T-cell (primary cell): Measurements from ENCODE around the gene MSL3. TPM values are rescaled to one million over a fixed set of nuclear protein-coding genes. Genes with fewer than 3 reads are reported as not detected.

Experiments used
- ATAC-seq, 4 experiments: fragments of 200-7000 bp in 3 of 4; fragments of 150-1000 bp in 1 of 4; cut with Tn5 transposase; replicated peaks in 1 of 4; 1 replicate in 3 of 4; 2 replicates in 1 of 4; pipeline ENCODE4 v1.10.0; 2021; ENCODE audit warnings: moderate library complexity in 3 of 4, mild to moderate bottlenecking in 2 of 4, moderate number of reproducible peaks in 1 of 4
- CTCF ChIA-PET, 2 donors: fragments of 300-600 bp; sonication (Branson Sonifier 250); formaldehyde crosslinking; loops; one replicate each; lab custom pipeline; 2022; ENCODE audit warnings: antibody characterized with exemption in 2 of 2; lab: Charles Lee
- POLR2A ChIA-PET, 2 donors: fragments of 300-600 bp; sonication (Branson Sonifier 250); formaldehyde crosslinking; loops; one replicate each; lab custom pipeline; 2022; ENCODE audit warnings: antibody characterized with exemption in 2 of 2; lab: Charles Lee
- DNase-seq, 35 experiments: peaks; one replicate each; pipeline versions ENCODE4 v3.0.0 to v3.0.0-alpha.2; 2013 to 2023
- H3K27ac ChIP-seq: one replicate; pipeline ENCODE4 v1.5.1; 2013; ENCODE audit warnings: low read length
- H3K27me3 ChIP-seq, 2 experiments: replicated peaks in 1 of 2; 1 replicate in 1 of 2; 2 replicates in 1 of 2; pipeline versions ENCODE4 v1.6.1 to v1.7.0; 2013; ENCODE audit warnings: low read length in 1 of 2, mixed read lengths in 1 of 2; ENCODE audit not compliant: control insufficient read depth in 2 of 2, insufficient read depth in 2 of 2; ENCODE audit errors: extremely low read depth in 1 of 2
- H3K36me3 ChIP-seq, 2 donors: 1 replicate in 1 of 2; 2 replicates in 1 of 2; pipeline versions ENCODE4 v1.6.1 to v1.7.0; 2013; ENCODE audit warnings: low read length in 1 of 2; ENCODE audit not compliant: control insufficient read depth in 2 of 2, insufficient read depth in 1 of 2; ENCODE audit errors: extremely low read depth in 1 of 2
- H3K4me1 ChIP-seq, 2 experiments: 1 replicate in 1 of 2; 2 replicates in 1 of 2; pipeline versions ENCODE4 v1.6.1 to v1.7.0; 2013; ENCODE audit warnings: low read length in 2 of 2, mixed read lengths in 1 of 2; ENCODE audit not compliant: insufficient read depth in 2 of 2, control insufficient read depth in 1 of 2; ENCODE audit errors: extremely low read depth in 1 of 2
- H3K4me3 ChIP-seq, 2 donors: 1 replicate in 1 of 2; 2 replicates in 1 of 2; pipeline versions ENCODE4 v1.5.1 to v1.7.0; 2013; ENCODE audit warnings: mild to moderate bottlenecking in 2 of 2, low read length in 1 of 2, moderate library complexity in 1 of 2; ENCODE audit not compliant: control insufficient read depth in 1 of 2; ENCODE audit errors: extremely low read depth in 1 of 2
- H3K9me3 ChIP-seq: 2 replicates; pipeline ENCODE4 v1.7.0; 2013
- H3K27ac Mint-ChIP-seq, 2 donors: one replicate each; pipeline ENCODE4 v1.8.0; 2020 to 2021; ENCODE audit warnings: mild to moderate bottlenecking in 2 of 2, mixed read lengths in 2 of 2
- H3K27me3 Mint-ChIP-seq, 2 donors: one replicate each; pipeline ENCODE4 v1.8.0; 2021 to 2022; ENCODE audit warnings: mixed read lengths in 2 of 2
- H3K36me3 Mint-ChIP-seq: one replicate; pipeline ENCODE4 v1.8.0; 2021; ENCODE audit warnings: mixed read lengths
- H3K4me1 Mint-ChIP-seq, 3 donors: one replicate each; pipeline ENCODE4 v1.8.0; 2020 to 2022; ENCODE audit warnings: mixed read lengths in 3 of 3, mild to moderate bottlenecking in 1 of 3
- H3K4me3 Mint-ChIP-seq, 3 donors: one replicate each; pipeline ENCODE4 v1.8.0; 2020 to 2022; ENCODE audit warnings: mild to moderate bottlenecking in 3 of 3, mixed read lengths in 3 of 3, moderate library complexity in 3 of 3
- H3K9me3 Mint-ChIP-seq, 3 donors: one replicate each; pipeline ENCODE4 v1.8.0; 2020 to 2022; ENCODE audit warnings: mixed read lengths in 3 of 3
- WGBS: methylation state at CpG from one replicate; pipeline ENCODE4 v1.1.5; 2013; ENCODE audit warnings: missing lambda C conversion rate; ENCODE audit not compliant: insufficient coverage; 5-methylcytosine and 5-hydroxymethylcytosine counted together
- total RNA-seq, 35 experiments: library from RNA in 6 of 35; stranded (reverse) in 6 of 35; fragments of 120-200 nt in 1 of 35; gene quantifications; one replicate each; pipeline versions ENCODE4 v1.2.1 to v1.2.4 and lab custom pipeline; 2013 to 2026

Gene MSL3
- total RNA-seq, 5 donors from 2014 or later (not counting 1 experiment from before 2014, with no cell fraction given) = 109 to 140 (median 133) TPM

DNA sequence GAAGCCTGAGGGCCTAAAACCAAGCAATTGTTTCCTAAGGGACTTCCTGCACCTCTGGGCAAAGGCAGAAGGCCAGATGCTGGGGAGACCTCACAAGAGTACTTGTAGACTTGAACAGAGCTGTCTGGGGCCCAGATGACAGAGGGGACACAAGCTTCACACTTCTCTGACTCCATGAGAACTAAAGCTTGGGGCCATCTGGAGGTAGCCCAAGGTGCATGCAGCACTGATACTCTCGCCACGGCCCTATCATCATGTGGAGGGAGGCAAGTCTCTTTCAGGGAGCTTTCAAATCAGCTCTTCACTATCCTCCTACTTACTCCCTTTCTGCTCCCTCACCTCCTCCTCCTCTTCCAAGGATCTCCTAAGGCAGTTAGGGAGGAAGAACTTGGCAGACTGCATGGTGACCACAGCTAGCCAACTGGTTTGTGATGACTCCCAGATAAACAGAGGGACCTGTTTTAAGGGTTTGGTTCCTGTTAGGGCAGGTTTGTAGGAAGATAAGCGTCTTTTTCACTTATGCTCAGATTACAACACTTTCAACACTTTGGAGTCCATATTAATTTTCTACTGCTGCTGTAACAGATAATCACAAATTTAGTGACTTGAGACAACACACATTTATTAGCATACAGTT, 23.8 kb downstream of the MSL3 start:
- ChIA-PET POLR2A (no interaction called here), CTCF (interaction anchor here in 1 of 2 donors (0.6 kb wide), 1 partner anchor 255 kb away, joined by 3 read pairs; no protein-coding TSS in a partner anchor)
- no peak overlapping the region for H3K27ac ChIP-seq
- Mint-ChIP-seq H3K27ac (no peak overlapping the region), H3K4me3 (no peak overlapping the region), H3K36me3 (peaks cover 18% of the 10 kb centered on the region), H3K27me3 (no peaks in the 10 kb centered on the region), H3K9me3 (no peaks in the 10 kb centered on the region), H3K4me1 (peaks cover 4 to 7% (median 6%) of the 10 kb centered on the region in 3 donors)
- ATAC-seq (no peak), DNase-seq (no peak)
- no peaks in the 10 kb centered on the region for H3K9me3 ChIP-seq
- no peak overlapping the region for H3K4me3 ChIP-seq
- H3K36me3 ChIP-seq = no peaks in the 10 kb centered on the region
- H3K27me3 ChIP-seq = no peaks in the 10 kb centered on the region
- H3K4me1 ChIP-seq = no peaks in the 10 kb centered on the region
- WGBS = no CpG with 5 or more reads among the region's 3 CpGs

DNA sequence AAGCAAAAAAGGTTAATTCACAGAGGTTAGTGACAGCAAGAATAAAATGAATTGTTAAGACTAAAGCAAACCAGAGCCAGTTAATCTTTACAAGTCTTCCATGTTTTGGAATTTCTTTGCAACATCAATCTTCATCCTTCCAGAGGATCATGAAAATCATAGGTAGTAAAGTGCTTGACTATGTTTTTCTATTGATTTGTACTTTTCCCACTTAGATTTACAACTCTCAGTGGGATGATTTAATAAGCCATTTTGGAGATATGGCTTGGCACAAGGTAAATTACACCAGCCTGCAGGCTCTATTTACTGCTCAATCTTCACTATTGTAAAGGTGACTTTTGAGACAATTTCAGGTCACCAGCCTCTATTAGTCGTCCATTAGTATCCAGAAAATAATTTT, 26.5 kb downstream of the MSL3 start:
- Histone ChIP-seq H3K36me3 (no peaks in the 10 kb centered on the region), H3K4me3 (no peak overlapping the region), H3K27ac (no peak overlapping the region), H3K27me3 (no peaks in the 10 kb centered on the region), H3K9me3 (no peaks in the 10 kb centered on the region), H3K4me1 (peaks cover 2 to 5% of the 10 kb centered on the region in 2 experiments)
- ATAC-seq = no peak
- WGBS = no CpG with 5 or more reads among the region's 1 CpG
- no peak for DNase-seq
- Mint-ChIP-seq H3K4me1 (peaks cover 13 to 18% (median 14%) of the 10 kb centered on the region in 3 donors), H3K27ac (no peak overlapping the region), H3K36me3 (peaks cover 8% of the 10 kb centered on the region), H3K9me3 (no peaks in the 10 kb centered on the region), H3K27me3 (no peaks in the 10 kb centered on the region), H3K4me3 (no peak overlapping the region)
- POLR2A ChIA-PET = no interaction called here
- CTCF ChIA-PET = interaction anchor here in 1 of 2 donors (0.7 kb wide), 1 partner anchor 995 kb away, joined by 3 read pairs; no protein-coding TSS in a partner anchor

DNA sequence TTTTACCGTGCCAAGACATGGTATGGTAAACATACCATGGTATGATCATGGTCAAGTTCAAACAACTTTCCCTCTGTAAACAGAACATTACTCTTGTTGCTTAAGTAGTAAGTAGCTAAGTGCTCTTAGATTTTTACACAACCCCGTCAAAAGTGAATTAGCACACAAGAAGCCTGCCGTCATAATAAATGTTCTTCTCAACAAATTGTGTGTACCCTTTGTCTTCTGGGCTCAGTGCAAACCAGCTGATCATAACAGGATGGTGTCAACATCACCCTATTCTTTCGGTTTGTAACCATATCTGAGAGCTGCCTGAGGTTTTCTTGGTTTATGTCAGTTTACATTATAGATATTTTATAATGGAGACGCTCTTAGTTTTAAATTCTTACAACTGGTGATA, 28.8 kb downstream of the MSL3 start:
- Mint-ChIP-seq H3K4me3 (peak overlapping the region; percentile 17 to 68 (median 66)), H3K9me3 (no peaks in the 10 kb centered on the region), H3K36me3 (peaks cover 6% of the 10 kb centered on the region), H3K27me3 (no peaks in the 10 kb centered on the region), H3K4me1 (peaks cover 17 to 29% (median 22%) of the 10 kb centered on the region in 3 donors), H3K27ac (peak overlapping the region in 1 of 2 donors; percentile 9)
- Histone ChIP-seq H3K27me3 (no peaks in the 10 kb centered on the region), H3K4me3 (peak overlapping the region in 1 of 2 donors; percentile 38), H3K4me1 (peaks cover 7 to 12% of the 10 kb centered on the region in 2 experiments), H3K27ac (no peak overlapping the region), H3K9me3 (no peaks in the 10 kb centered on the region), H3K36me3 (no peaks in the 10 kb centered on the region)
- no CpG with 5 or more reads among the region's 5 CpGs for WGBS
- peak in 2 of 35 experiments; percentile 24 to 43 for DNase-seq
- CTCF ChIA-PET = interaction anchor here (0.6 to 1.6 kb wide), 9 partner anchors 12 to 317 kb away, joined by 3 to 8 read pairs (median 3); no protein-coding TSS in a partner anchor
- POLR2A ChIA-PET = interaction anchor here (0.6 kb wide), 2 partner anchors 112 to 1887 kb away, joined by 4 to 6 read pairs; no protein-coding TSS in a partner anchor
- ATAC-seq = peak in 3 of 4 experiments; percentile 47 to 77 (median 62)

DNA sequence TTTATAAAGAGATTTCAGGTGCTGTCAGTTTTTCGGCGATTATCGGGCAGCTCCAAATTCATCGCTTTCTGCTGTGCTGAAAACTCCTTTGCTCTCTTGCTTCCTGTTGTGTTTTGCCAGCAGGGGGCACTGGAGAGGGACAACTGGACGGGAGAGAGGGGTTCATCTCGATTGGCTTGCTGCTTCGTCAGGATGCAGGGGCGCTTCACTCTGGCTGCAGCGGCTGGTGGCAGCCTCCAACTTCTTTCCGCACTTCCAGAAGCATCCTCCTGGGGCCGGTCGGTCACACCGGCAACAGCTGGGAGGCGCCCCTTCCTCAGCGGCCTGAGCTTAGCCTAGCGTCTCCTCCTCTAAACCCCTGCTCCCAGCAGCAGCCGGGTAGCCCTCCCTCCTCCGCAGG, 29.5 kb downstream of the MSL3 start:
- peaks cover 13 to 15% of the 10 kb centered on the region in 2 experiments for H3K4me1 ChIP-seq
- H3K9me3 ChIP-seq = no peaks in the 10 kb centered on the region
- ChIA-PET CTCF (interaction anchor here (0.7 to 1.6 kb wide), 8 partner anchors 13 to 252 kb away, joined by 3 to 5 read pairs (median 3); no protein-coding TSS in a partner anchor), POLR2A (no interaction called here)
- WGBS = 26% methylated on average over 9 of the region's 18 CpGs
- DNase-seq (peak; percentile 30 to 77 (median 58)), ATAC-seq (peak; percentile 58 to 84 (median 79))
- no peaks in the 10 kb centered on the region for H3K36me3 ChIP-seq
- Mint-ChIP-seq H3K27me3 (no peaks in the 10 kb centered on the region), H3K4me1 (peaks cover 24 to 35% (median 27%) of the 10 kb centered on the region in 3 donors), H3K4me3 (peak overlapping the region; percentile 51 to 68 (median 66)), H3K36me3 (no peaks in the 10 kb centered on the region), H3K9me3 (no peaks in the 10 kb centered on the region), H3K27ac (peak overlapping the region in 1 of 2 donors; percentile 22)
- H3K4me3 ChIP-seq = peak overlapping the region in 1 of 2 donors; percentile 38
- no peaks in the 10 kb centered on the region for H3K27me3 ChIP-seq
- H3K27ac ChIP-seq = no peak overlapping the region

DNA sequence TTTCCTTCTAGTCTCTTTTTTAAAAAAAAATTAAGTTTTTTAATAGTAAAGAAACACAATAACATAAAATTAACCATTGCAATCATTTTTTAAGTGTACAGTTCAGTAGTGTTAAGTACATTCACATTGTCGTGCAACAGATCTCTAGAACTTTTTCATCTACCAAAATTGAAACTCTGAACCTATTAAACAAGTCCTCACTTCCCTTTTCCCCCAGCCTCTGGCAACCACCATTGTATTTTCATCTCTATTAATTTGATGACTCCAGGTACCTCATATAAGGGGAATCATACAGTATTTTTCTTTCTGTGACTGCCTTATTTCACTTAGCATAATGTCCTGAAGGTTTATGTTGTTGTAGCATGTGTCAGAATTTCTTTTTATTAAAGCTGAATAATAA, 31.8 kb downstream of the MSL3 start:
- DNase-seq = no peak
- Histone ChIP-seq H3K27me3 (no peaks in the 10 kb centered on the region), H3K4me1 (peaks cover 20 to 22% of the 10 kb centered on the region in 2 experiments), H3K4me3 (no peak overlapping the region), H3K36me3 (no peaks in the 10 kb centered on the region), H3K27ac (no peak overlapping the region), H3K9me3 (no peaks in the 10 kb centered on the region)
- Mint-ChIP-seq H3K27ac (no peak overlapping the region), H3K36me3 (no peaks in the 10 kb centered on the region), H3K4me3 (no peak overlapping the region), H3K27me3 (no peaks in the 10 kb centered on the region), H3K4me1 (peaks cover 43 to 48% (median 45%) of the 10 kb centered on the region in 3 donors), H3K9me3 (no peaks in the 10 kb centered on the region)
- no CpG with 5 or more reads among the region's 1 CpG for WGBS
- no peak for ATAC-seq
- CTCF ChIA-PET = interaction anchor here in 1 of 2 donors (1.4 kb wide), 1 partner anchor 15 kb away, joined by 3 read pairs; no protein-coding TSS in a partner anchor
- POLR2A ChIA-PET = no interaction called here

DNA sequence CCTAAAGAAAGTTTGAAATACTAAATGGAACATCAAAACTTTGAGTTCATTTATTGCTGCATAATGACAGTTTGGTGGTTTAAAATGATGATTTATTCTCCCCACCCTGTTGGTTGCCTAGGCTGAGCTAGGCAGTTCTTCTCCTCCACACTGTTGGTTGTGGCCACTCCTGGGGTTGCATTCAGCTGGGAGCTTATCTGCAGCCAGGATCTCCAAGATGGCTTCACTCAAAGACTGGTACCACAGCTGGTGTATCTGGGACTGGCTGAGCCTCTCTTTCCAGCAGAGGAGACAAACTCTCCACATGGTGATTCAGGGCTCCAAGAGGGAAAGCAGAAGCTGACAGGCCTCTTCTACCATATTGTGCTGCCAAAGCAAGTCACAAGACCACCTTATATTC, 33.1 kb downstream of the MSL3 start:
- H3K9me3 ChIP-seq = no peaks in the 10 kb centered on the region
- H3K36me3 Mint-ChIP-seq = no peaks in the 10 kb centered on the region
- H3K4me1 ChIP-seq = peaks cover 20 to 22% of the 10 kb centered on the region in 2 experiments
- H3K4me3 Mint-ChIP-seq = no peak overlapping the region
- H3K9me3 Mint-ChIP-seq = no peaks in the 10 kb centered on the region
- H3K4me1 Mint-ChIP-seq = peaks cover 44 to 48% (median 45%) of the 10 kb centered on the region in 3 donors
- POLR2A ChIA-PET = no interaction called here
- H3K27me3 Mint-ChIP-seq = no peaks in the 10 kb centered on the region
- H3K4me3 ChIP-seq = no peak overlapping the region
- CTCF ChIA-PET = interaction anchor here (0.6 to 1.5 kb wide), 2 partner anchors 9 to 16 kb away, joined by 3 to 4 read pairs; no protein-coding TSS in a partner anchor
- no peak overlapping the region for H3K27ac ChIP-seq
- no peak for ATAC-seq
- H3K27me3 ChIP-seq = no peaks in the 10 kb centered on the region
- DNase-seq = no peak
- H3K27ac Mint-ChIP-seq = no peak overlapping the region
- no peaks in the 10 kb centered on the region for H3K36me3 ChIP-seq
